GM13977 (cell line): ENCODE results near the gene GRB14.
"Not testable (repeated sequence)": the region's sequence is repeated elsewhere in the genome, so short reads cannot be mapped to it uniquely, and the experiment has no call there.

Experiments
- DNase-seq: peaks from one replicate; pipeline ENCODE4 v3.0.0; 2012; ENCODE audit warnings: low spot score
- CTCF ChIP-seq: IDR thresholded peaks from 2 replicates; pipeline ENCODE4 v1.5.1; 2012; ENCODE audit warnings: mild to moderate bottlenecking, control low read depth; ENCODE audit not compliant: insufficient read depth; ENCODE audit errors: extremely low read depth, missing control alignments
- in situ Hi-C: fragments of 300-500 bp; cut with MboI; formaldehyde crosslinking; loops from one replicate; pipeline ENCODE4 v1.12.0; 2022; ENCODE audit warnings: low sequenced_read_pairs, low pct_unique_long_range_greater_than_20kb, mixed read lengths, inconsistent platforms; ENCODE audit not compliant: unreplicated experiment

Gene GRB14

GRCh38 chr2:164558450-164558849 lies 62.8 kb downstream of the GRB14 start:
- in situ Hi-C loops, result no loop called here
- DNase-seq, result no peak
- no peak for TF ChIP-seq CTCF

DNA sequence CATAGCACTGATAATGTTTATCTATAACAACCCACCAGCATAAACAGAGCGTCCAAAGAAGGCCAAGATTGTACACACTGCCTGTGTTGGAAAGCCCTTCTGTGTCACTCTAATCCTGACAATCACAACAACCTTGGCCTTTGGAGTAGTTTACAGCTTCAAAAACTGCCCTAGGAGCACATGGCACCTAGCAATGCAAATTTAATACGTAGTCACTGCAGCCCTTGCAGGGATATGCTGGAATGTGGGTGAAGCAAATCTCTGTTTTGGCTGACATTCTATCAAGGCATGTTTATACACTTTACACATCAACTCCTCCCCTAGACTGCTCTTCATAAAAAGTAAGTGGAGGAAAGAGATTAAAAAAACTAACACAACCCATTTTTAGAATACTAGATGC lies 66.8 kb downstream of the GRB14 start:
- TF ChIP-seq CTCF, result no peak
- in situ Hi-C loops, result no loop called here
- DNase-seq, result no peak

DNA sequence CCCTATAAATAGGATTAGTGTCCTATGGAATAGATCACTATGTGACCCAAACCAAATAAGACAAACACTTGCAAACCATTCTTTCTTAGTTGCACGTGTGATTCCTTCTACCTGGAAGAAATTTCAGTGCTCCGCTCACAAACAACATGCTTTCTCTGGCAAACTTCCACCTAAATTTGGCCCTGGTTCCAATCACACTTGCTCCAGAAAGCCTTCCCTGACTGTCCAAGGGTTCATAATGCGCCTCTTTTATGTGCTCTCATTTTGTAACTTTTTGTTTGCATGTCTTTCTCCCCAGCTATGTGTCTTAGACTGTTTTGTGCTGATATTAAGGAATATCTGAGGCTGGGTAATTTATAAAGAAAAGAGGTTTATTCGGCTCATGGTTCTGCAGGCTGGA lies 69.8 kb downstream of the GRB14 start:
- TF ChIP-seq CTCF, result no peak
- DNase-seq, result no peak
- in situ Hi-C loops, result no loop called here

DNA sequence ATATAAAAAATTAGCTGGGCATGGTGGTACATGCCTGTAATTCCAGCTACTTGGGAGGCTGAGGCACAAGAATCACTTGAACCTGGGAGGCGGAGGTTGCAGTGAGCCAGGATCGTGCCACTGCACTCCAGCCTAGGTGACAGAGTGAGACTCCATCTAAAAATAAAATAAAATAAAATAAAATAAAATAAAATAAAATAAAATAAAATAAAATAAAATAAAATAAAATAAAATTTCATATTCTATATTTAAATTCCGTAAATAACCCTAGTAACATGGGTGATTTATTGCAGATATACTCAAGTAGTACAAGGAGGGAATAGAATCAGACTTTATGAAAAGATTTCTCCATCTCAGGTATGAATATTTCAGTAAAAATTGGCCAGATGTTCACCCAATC lies 71.6 kb downstream of the GRB14 start:
- in situ Hi-C loops, result not testable (repeated sequence)

GRCh38 chr2:164545484-164545883 lies 75.8 kb downstream of the GRB14 start:
- in situ Hi-C loops, result no loop called here
- no peak for DNase-seq
- TF ChIP-seq CTCF, result no peak

More for the DNA sequence above, 71.6 kb downstream of the GRB14 start:
- DNase-seq, result not testable (repeated sequence)

- in situ Hi-C loops, result no loop called here
- no peak for TF ChIP-seq CTCF
- no peak for DNase-seq
Observed at GRCh38 chr2:164542581-164543021, 78.7 kb downstream of the GRB14 start.

DNA sequence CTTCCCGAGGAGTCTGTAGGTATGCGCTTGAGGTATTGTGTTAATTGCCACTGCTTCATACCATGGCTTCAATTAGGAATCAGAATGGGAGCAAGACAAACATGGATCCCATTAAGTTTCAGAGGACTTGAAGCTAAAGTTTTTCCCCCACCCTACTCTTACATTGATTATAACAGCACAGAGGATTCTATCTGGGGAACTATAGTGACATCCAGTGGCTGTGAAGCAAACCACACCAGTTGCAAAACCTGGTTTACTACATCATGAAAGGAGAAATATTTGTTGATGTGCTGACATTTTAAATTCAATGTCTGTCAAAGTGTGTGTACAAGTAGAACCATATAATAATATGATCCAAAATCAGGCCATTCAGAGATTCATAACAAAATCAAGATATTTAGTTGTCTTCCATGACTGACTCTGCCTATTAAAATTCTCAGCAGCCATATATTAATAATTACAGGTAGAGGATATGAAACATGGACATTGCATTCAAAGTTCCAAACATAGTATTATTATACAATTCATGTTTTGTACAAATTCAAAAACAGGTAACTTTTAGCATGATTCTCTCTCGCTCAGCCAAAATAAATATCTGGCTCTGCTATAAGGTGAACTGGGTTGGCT lies 82.9 kb downstream of the GRB14 start:
- peak; percentile 50 for TF ChIP-seq CTCF
- in situ Hi-C loops, result no loop called here
- peak; percentile 30 for DNase-seq
